ENCODE measurements around the gene CRAMP1. TPM values are rescaled to one million over a fixed set of nuclear protein-coding genes. Genes with fewer than 3 reads are reported as not detected.

The CRAMP1 gene
- total and polyA plus RNA-seq, 2 donors from 2014 or later, result 2.9 to 20.0 TPM

DNA sequence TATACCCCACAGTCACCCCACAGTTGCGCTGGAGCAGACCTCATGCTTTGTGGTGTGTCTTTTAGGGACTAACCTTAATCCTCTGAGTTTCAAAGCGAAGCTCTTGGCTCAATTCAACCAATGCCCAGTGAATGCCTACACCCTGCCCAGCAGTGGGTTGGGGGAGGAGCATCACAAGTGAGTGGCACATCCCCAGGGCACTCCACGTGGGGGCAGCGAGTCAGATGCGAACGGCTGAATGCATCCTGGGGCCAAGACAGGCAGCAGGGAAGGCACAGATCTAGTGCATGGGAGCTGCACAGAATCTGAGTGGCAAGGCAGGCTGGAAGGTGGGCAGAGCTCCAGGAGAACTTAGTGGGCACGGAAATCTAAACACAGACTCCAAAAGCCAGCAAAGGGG lies 39.5 kb upstream of the CRAMP1 start:
- Histone ChIP-seq H3K27ac (ENCODE audit: low read depth in 2 of 2, low read length in 2 of 2) (no peak overlapping the region), H3K9ac (ENCODE audit: low read length in 3 of 3) (no peak overlapping the region), H3K4me3 (ENCODE audit: low read length in 3 of 3) (no peak overlapping the region), H3K4me1 (ENCODE audit: control insufficient read depth in 2 of 3, insufficient read depth in 2 of 3, low read depth in 1 of 3, low read length in 3 of 3) (no peaks in the 10 kb centered on the region), H3K36me3 (ENCODE audit: control insufficient read depth in 2 of 3, insufficient read depth in 3 of 3, low read length in 3 of 3) (peaks cover 2 to 8% (median 3%) of the 10 kb centered on the region in 3 donors), H3K27me3 (ENCODE audit: control insufficient read depth, insufficient read depth, low read length) (no peaks in the 10 kb centered on the region), H3K9me3 (ENCODE audit: control insufficient read depth in 2 of 3, insufficient read depth in 1 of 3, low read length in 3 of 3) (no peaks in the 10 kb centered on the region)
- intact Hi-C loops (cut with DNase I), result no loop called here
- no peak for FAIRE-seq
- DNase-seq, result no peak
- no peak for TF ChIP-seq CTCF (IDR thresholded peaks at IDR 0.05; ENCODE audit: borderline replicate concordance, extremely low read depth, insufficient read depth)

GRCh38 chr16:1573301-1573700 lies 38.9 kb upstream of the CRAMP1 start:
- TF ChIP-seq CTCF (IDR thresholded peaks at IDR 0.05; ENCODE audit: borderline replicate concordance, extremely low read depth, insufficient read depth), result no peak
- peaks cover 2 to 13% (median 3%) of the 10 kb centered on the region in 3 donors for H3K36me3 ChIP-seq (ENCODE audit: control insufficient read depth in 2 of 3, insufficient read depth in 3 of 3, low read length in 3 of 3)
- H3K9me3 ChIP-seq (ENCODE audit: control insufficient read depth in 2 of 3, insufficient read depth in 1 of 3, low read length in 3 of 3), result no peaks in the 10 kb centered on the region
- H3K4me1 ChIP-seq (ENCODE audit: control insufficient read depth in 2 of 3, insufficient read depth in 2 of 3, low read depth in 1 of 3, low read length in 3 of 3), result no peaks in the 10 kb centered on the region
- no peak for DNase-seq
- no peak overlapping the region for H3K27ac ChIP-seq (ENCODE audit: low read depth in 2 of 2, low read length in 2 of 2)
- no peak for FAIRE-seq
- no peaks in the 10 kb centered on the region for H3K27me3 ChIP-seq (ENCODE audit: control insufficient read depth, insufficient read depth, low read length)
- H3K4me3 ChIP-seq (ENCODE audit: low read length in 3 of 3), result no peak overlapping the region
- H3K9ac ChIP-seq (ENCODE audit: low read length in 3 of 3), result no peak overlapping the region
- intact Hi-C loops (cut with DNase I), result no loop called here

DNA sequence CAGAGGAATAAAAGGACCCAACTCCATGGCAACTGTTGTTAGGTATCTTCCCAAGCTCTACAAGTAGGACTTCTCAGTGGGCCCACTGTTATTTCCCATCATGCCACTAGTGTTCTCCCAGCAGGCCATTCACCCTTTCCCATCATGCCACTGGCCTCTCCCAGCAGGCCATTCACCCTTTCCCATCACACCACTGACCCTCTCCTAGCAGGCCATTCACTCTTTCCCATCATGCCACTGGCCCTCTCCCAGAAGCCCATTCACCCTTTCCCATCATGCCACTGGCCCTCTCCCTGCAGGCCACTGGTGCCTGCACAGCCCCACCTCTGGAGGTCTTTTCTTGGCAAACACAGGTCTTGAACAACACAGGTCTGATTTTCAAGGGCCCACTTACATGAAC lies 36.6 kb upstream of the CRAMP1 start:
- FAIRE-seq, result no peak
- H3K4me1 ChIP-seq (ENCODE audit: control insufficient read depth in 2 of 3, insufficient read depth in 2 of 3, low read depth in 1 of 3, low read length in 3 of 3), result no peaks in the 10 kb centered on the region
- intact Hi-C loops (cut with DNase I), result no loop called here
- H3K9ac ChIP-seq (ENCODE audit: low read length in 3 of 3), result no peak overlapping the region
- H3K27me3 ChIP-seq (ENCODE audit: control insufficient read depth, insufficient read depth, low read length), result no peaks in the 10 kb centered on the region
- no peak for TF ChIP-seq CTCF (IDR thresholded peaks at IDR 0.05; ENCODE audit: borderline replicate concordance, extremely low read depth, insufficient read depth)
- H3K4me3 ChIP-seq (ENCODE audit: low read length in 3 of 3), result no peak overlapping the region
- H3K9me3 ChIP-seq (ENCODE audit: control insufficient read depth in 2 of 3, insufficient read depth in 1 of 3, low read length in 3 of 3), result no peaks in the 10 kb centered on the region
- no peak overlapping the region for H3K27ac ChIP-seq (ENCODE audit: low read depth in 2 of 2, low read length in 2 of 2)
- H3K36me3 ChIP-seq (ENCODE audit: control insufficient read depth in 2 of 3, insufficient read depth in 3 of 3, low read length in 3 of 3), result peaks cover 2 to 13% (median 3%) of the 10 kb centered on the region in 3 donors
- no peak for DNase-seq

- Histone ChIP-seq H3K4me1 (ENCODE audit: control insufficient read depth in 2 of 3, insufficient read depth in 2 of 3, low read depth in 1 of 3, low read length in 3 of 3) (no peaks in the 10 kb centered on the region), H3K27me3 (ENCODE audit: control insufficient read depth, insufficient read depth, low read length) (no peaks in the 10 kb centered on the region), H3K9ac (ENCODE audit: low read length in 3 of 3) (no peak overlapping the region), H3K9me3 (ENCODE audit: control insufficient read depth in 2 of 3, insufficient read depth in 1 of 3, low read length in 3 of 3) (no peaks in the 10 kb centered on the region), H3K36me3 (ENCODE audit: control insufficient read depth in 2 of 3, insufficient read depth in 3 of 3, low read length in 3 of 3) (peaks cover 2 to 11% (median 8%) of the 10 kb centered on the region in 3 donors), H3K27ac (ENCODE audit: low read depth in 2 of 2, low read length in 2 of 2) (no peak overlapping the region), H3K4me3 (ENCODE audit: low read length in 3 of 3) (no peak overlapping the region)
- DNase-seq (no peak), FAIRE-seq (no peak)
- no peak for TF ChIP-seq CTCF (IDR thresholded peaks at IDR 0.05; ENCODE audit: borderline replicate concordance, extremely low read depth, insufficient read depth)
- intact Hi-C loops (cut with DNase I), result no loop called here
Measured at GRCh38 chr16:1579214-1579613, 32.9 kb upstream of the CRAMP1 start.

Measured in kidney (tissue), 14 donors.